Liver (tissue), 9 donors: Measurements from ENCODE around the gene BPIFA3. TPM values are rescaled to one million over a fixed set of nuclear protein-coding genes. Genes with fewer than 3 reads are reported as not detected.

Experiments used
- DNase-seq: peaks from one replicate; pipeline ENCODE4 v3.0.0-alpha.2; 2017; ENCODE audit warnings: low spot score
- H3K27ac ChIP-seq, 2 donors: one replicate each; pipeline ENCODE4 v1.7.0; 2013; ENCODE audit warnings: inconsistent platforms in 2 of 2, low read length in 2 of 2, control low read depth in 1 of 2, low read depth in 1 of 2, mild to moderate bottlenecking in 1 of 2
- H3K27me3 ChIP-seq, 4 donors: one replicate each; pipeline versions ENCODE4 v1.6.1 to v1.7.0; 2013; ENCODE audit warnings: low read length in 3 of 4, inconsistent platforms in 1 of 4, mild to moderate bottlenecking in 1 of 4, moderate library complexity in 1 of 4; ENCODE audit not compliant: control insufficient read depth in 4 of 4, insufficient read depth in 4 of 4
- H3K36me3 ChIP-seq, 4 donors: one replicate each; pipeline versions ENCODE4 v1.6.1 to v1.7.0; 2013; ENCODE audit warnings: low read length in 3 of 4, mild to moderate bottlenecking in 3 of 4, low read depth in 1 of 4, moderate library complexity in 1 of 4; ENCODE audit not compliant: control insufficient read depth in 4 of 4, insufficient read depth in 3 of 4
- H3K4me1 ChIP-seq, 4 donors: one replicate each; pipeline versions ENCODE4 v1.6.1 to v1.7.0; 2013; ENCODE audit warnings: low read length in 3 of 4, mild to moderate bottlenecking in 3 of 4, moderate library complexity in 1 of 4; ENCODE audit not compliant: control insufficient read depth in 4 of 4, insufficient read depth in 4 of 4
- H3K4me3 ChIP-seq, 3 donors: one replicate each; pipeline versions ENCODE4 v1.6.1 to v1.7.0; 2013; ENCODE audit warnings: low read length in 3 of 3, control low read depth in 1 of 3, low read depth in 1 of 3, mild to moderate bottlenecking in 1 of 3
- H3K9ac ChIP-seq, 2 donors: one replicate each; pipeline ENCODE4 v1.7.0; 2013; ENCODE audit warnings: low read length in 2 of 2, mild to moderate bottlenecking in 2 of 2, moderate library complexity in 2 of 2, control low read depth in 1 of 2, low read depth in 1 of 2
- H3K9me3 ChIP-seq, 4 donors: one replicate each; pipeline versions ENCODE4 v1.6.1 to v1.7.0; 2013; ENCODE audit warnings: low read length in 3 of 4; ENCODE audit not compliant: control insufficient read depth in 4 of 4
- CTCF ChIP-seq: fragments of 150-350 bp; IDR thresholded peaks from 2 replicates; pipeline ENCODE4 v1.5.1; 2017; ENCODE audit warnings: improper control_type of control experiment, low read depth, low read length; ENCODE audit not compliant: missing input control
- EGR1 ChIP-seq, 2 donors: IDR thresholded peaks; 2 replicates each; pipeline ENCODE4 v1.6.1; 2016 to 2018; ENCODE audit warnings: antibody characterized with exemption in 2 of 2, low read depth in 2 of 2
- FOXA2 ChIP-seq: IDR thresholded peaks from 2 replicates; pipeline ENCODE4 v1.6.1; 2016; ENCODE audit warnings: antibody characterized with exemption
- HNF4A ChIP-seq, 2 donors: conservative IDR thresholded peaks; 2 replicates each; pipeline ENCODE4 v1.6.1; 2016; ENCODE audit warnings: antibody characterized with exemption in 2 of 2, mild to moderate bottlenecking in 2 of 2
- HNF4G ChIP-seq: IDR thresholded peaks from 2 replicates; pipeline ENCODE4 v1.6.1; 2016; ENCODE audit warnings: antibody characterized with exemption
- NR2F2 ChIP-seq: IDR thresholded peaks from 2 replicates; pipeline ENCODE4 v1.6.1; 2016; ENCODE audit warnings: antibody characterized with exemption
- RAD21 ChIP-seq, 2 donors: IDR thresholded peaks; 2 replicates each; pipeline ENCODE4 v1.6.1; 2016; ENCODE audit warnings: antibody characterized with exemption in 2 of 2, mild to moderate bottlenecking in 2 of 2
- REST ChIP-seq: IDR thresholded peaks from 2 replicates; pipeline ENCODE4 v1.6.1; 2016; ENCODE audit warnings: antibody characterized with exemption, mild to moderate bottlenecking
- RXRA ChIP-seq, 2 donors: IDR thresholded peaks; 2 replicates each; pipeline ENCODE4 v1.6.1; 2017 to 2018; ENCODE audit warnings: antibody characterized with exemption in 2 of 2, mild to moderate bottlenecking in 1 of 2
- SP1 ChIP-seq: IDR thresholded peaks from 2 replicates; pipeline ENCODE4 v1.6.1; 2018; ENCODE audit warnings: antibody characterized with exemption, mild to moderate bottlenecking
- YY1 ChIP-seq: IDR thresholded peaks from 2 replicates; pipeline ENCODE4 v1.6.1; 2016; ENCODE audit warnings: antibody characterized with exemption, mild to moderate bottlenecking
- ZBTB33 ChIP-seq: IDR thresholded peaks from 2 replicates; pipeline ENCODE4 v1.6.1; 2016; ENCODE audit warnings: antibody characterized with exemption
- WGBS: extraction: QIAGEN DNeasy Blood & Tissue Kit; methylation state at CpG from one replicate; pipeline ENCODE4 v1.1.7; 2013; 5-methylcytosine and 5-hydroxymethylcytosine counted together
- polyA plus RNA-seq, 2 donors: library from polyadenylated mRNA; stranded (reverse) in 1 of 2; unstranded in 1 of 2; fragments of 200-250 nt in 1 of 2; fragments of >200 nt in 1 of 2; fragmentation: Nextera tagmentation in 1 of 2; extraction: Ambion mirVana in 1 of 2; gene quantifications; one replicate each; pipeline versions ENCODE4 v1.2.1 to v1.2.3, GENCODE V29; 2013 to 2015
- total RNA-seq, 2 donors: library from RNA; depleted of rRNA; stranded (reverse); fragments of >200 nt; gene quantifications; one replicate each; pipeline ENCODE4 v1.2.3, GENCODE V29; 2014
- donor health status: healthy.
- donor health status: healthy.
- donor health status: healthy.
- donor health status: healthy.
- donor health status: healthy.

BPIFA3 gene
- total and polyA plus RNA-seq, 4 donors: not detected

GRCh38 chr20:33261465-33261864 is 44.3 kb downstream of the BPIFA3 start (continued):
- no peak for TF ChIP-seq ZBTB33

- 32% methylated on average over 5 of the region's 5 CpGs for WGBS
- Histone ChIP-seq H3K9me3 (peaks cover 0 to 4% (median 3%) of the 10 kb centered on the region in 4 donors), H3K36me3 (no peaks in the 10 kb centered on the region), H3K4me3 (no peak overlapping the region), H3K4me1 (no peaks in the 10 kb centered on the region), H3K9ac (no peak overlapping the region), H3K27ac (no peak overlapping the region), H3K27me3 (no peaks in the 10 kb centered on the region)
- DNase-seq: no peak
- peak; percentile 38 for TF ChIP-seq CTCF
- TF ChIP-seq EGR1 (IDR thresholded peaks at IDR 0.05; ENCODE audit: low read depth in 2 of 2): no peak
- no peak for TF ChIP-seq NR2F2
- peak; percentile 37 to 70 for TF ChIP-seq RAD21 (IDR thresholded peaks at IDR 0.05)
- TF ChIP-seq ZBTB33: no peak
Observed at GRCh38 chr20:33262658-33263065, 45.5 kb downstream of the BPIFA3 start.

GRCh38 chr20:33263784-33264183 is 46.6 kb downstream of the BPIFA3 start:
- no peak overlapping the region for H3K9ac ChIP-seq
- H3K4me3 ChIP-seq: no peak overlapping the region
- DNase-seq: no peak
- H3K9me3 ChIP-seq: peaks cover 0 to 4% (median 3%) of the 10 kb centered on the region in 4 donors
- no peaks in the 10 kb centered on the region for H3K36me3 ChIP-seq
- H3K27me3 ChIP-seq: no peaks in the 10 kb centered on the region
- 86% methylated on average over 5 of the region's 5 CpGs for WGBS
- no peak for TF ChIP-seq HNF4A (conservative IDR thresholded peaks at IDR 0.05)
- no peak for TF ChIP-seq CTCF
- TF ChIP-seq HNF4G: no peak
- no peak for TF ChIP-seq SP1
- no peak for TF ChIP-seq FOXA2
- no peak for TF ChIP-seq RXRA (IDR thresholded peaks at IDR 0.05)
- no peak for TF ChIP-seq EGR1 (IDR thresholded peaks at IDR 0.05; ENCODE audit: low read depth in 2 of 2)
- TF ChIP-seq YY1: no peak
- no peak for TF ChIP-seq REST
- no peaks in the 10 kb centered on the region for H3K4me1 ChIP-seq
- no peak overlapping the region for H3K27ac ChIP-seq
